NK-92 (cell line): ENCODE measurements around the gene POU2F3.

ENCODE experiments used
- DNase-seq: peaks from one replicate; lab custom pipeline; 2025; ENCODE audit not compliant: unreplicated experiment; lab: John Stamatoyannopoulos, UW

Gene POU2F3

GRCh38 chr11:120210626-120211521 lies 29.1 kb upstream of the POU2F3 start, which contains the start of gene OAF:
TSS of gene OAF (plus strand) at chr11:120211032. CDS start at chr11:120211280, 248 bp downstream.
- no peak for DNase-seq

GRCh38 chr11:120211522-120212258 lies 28.2 kb upstream of the POU2F3 start:
- no peak for DNase-seq

- no peak for DNase-seq
These were observed 27.6 kb upstream of the POU2F3 start for GRCh38 chr11:120212259-120212878.

GRCh38 chr11:120212926-120213325 lies 27.0 kb upstream of the POU2F3 start:
- DNase-seq = no peak

- no peak for DNase-seq
These were observed 25.4 kb upstream of the POU2F3 start for GRCh38 chr11:120214581-120214980.

GRCh38 chr11:120215634-120216033 lies 24.3 kb upstream of the POU2F3 start:
- no peak for DNase-seq

- no peak for DNase-seq
These were observed 23.4 kb upstream of the POU2F3 start for GRCh38 chr11:120216426-120217102.

- DNase-seq = no peak
These were observed 22.4 kb upstream of the POU2F3 start for GRCh38 chr11:120217526-120217925.

- no peak for DNase-seq
These were observed 21.8 kb upstream of the POU2F3 start for GRCh38 chr11:120217941-120218694.

GRCh38 chr11:120218695-120219033 lies 21.3 kb upstream of the POU2F3 start:
- no peak for DNase-seq

GRCh38 chr11:120219232-120219937 lies 20.6 kb upstream of the POU2F3 start:
- DNase-seq = no peak

GRCh38 chr11:120219938-120220746 lies 19.8 kb upstream of the POU2F3 start:
- no peak for DNase-seq

- DNase-seq = no peak
These were observed 19.2 kb upstream of the POU2F3 start for GRCh38 chr11:120220747-120221037.

GRCh38 chr11:120221115-120221752 lies 18.7 kb upstream of the POU2F3 start:
- DNase-seq = no peak

GRCh38 chr11:120222916-120223315 lies 17.0 kb upstream of the POU2F3 start:
- DNase-seq = no peak

GRCh38 chr11:120223793-120224192 lies 16.1 kb upstream of the POU2F3 start:
- no peak for DNase-seq

GRCh38 chr11:120224361-120224760 lies 15.6 kb upstream of the POU2F3 start:
- DNase-seq = no peak

- no peak for DNase-seq
These were observed 14.7 kb upstream of the POU2F3 start for GRCh38 chr11:120224972-120225909.
